ENCODE results near the gene NTMT2. TPM values are rescaled to one million over a fixed set of nuclear protein-coding genes. Genes with fewer than 3 reads are reported as not detected.

Gene NTMT2
- polyA plus RNA-seq, 12 donors, result 0.24 to 0.93 (median 0.44) TPM; not detected in 3

DNA sequence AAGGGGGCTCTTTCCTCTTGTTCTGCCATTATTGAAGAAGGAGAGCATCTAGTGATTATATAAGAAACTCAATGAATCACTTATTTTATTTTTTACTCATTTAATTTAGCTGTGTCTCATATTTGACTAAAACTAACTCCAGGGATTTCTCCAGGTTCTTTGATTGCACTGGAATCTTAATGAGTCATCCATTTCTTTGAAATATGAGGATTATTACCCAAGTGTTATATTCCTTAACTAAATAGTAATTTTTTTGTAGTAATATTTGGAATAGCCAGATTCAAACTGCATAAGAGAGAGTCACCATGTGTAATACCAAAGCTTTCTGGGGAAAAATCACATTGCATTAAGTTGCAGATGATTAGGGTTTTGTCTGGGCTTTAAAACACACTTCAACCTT is 59.5 kb downstream of the NTMT2 start:
- no peak for DNase-seq

DNA sequence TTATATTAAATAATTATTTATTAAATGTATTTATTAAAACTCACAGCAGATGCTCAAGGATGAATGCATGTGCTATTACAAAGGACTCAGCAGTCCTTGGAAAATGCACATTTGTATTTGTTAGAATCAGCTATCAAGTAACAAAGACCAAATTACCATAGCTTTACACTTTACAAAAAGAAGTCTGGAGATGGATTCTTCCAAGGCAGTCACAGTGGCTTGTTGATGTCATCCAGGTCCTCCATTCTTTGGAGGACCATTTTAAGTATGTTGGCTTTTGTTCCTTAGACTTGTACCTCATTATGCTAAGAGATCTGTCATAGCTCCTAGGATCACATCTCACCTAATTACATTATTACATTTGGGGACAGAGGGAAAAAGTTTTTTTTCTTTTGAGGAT is 63.4 kb downstream of the NTMT2 start:
- no peak for DNase-seq

DNA sequence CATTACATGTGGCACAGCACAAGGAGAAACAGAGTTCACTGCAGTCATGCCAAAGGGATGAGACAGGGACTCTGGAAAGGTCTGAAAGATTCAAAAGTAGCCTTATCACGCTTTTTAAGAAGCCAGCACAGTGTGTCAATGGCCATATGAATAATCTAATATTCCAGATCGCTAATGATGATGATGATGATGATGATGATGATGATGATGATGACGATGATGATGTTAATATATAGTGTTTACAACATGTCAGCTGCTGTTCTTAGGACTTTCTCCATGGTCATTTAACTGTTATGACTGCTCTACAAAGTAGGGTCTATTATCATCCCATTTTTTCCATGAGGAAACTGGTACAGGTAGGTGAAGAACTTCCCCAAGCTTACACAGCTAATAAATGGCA is 64.4 kb downstream of the NTMT2 start:
- DNase-seq, result no peak

DNA sequence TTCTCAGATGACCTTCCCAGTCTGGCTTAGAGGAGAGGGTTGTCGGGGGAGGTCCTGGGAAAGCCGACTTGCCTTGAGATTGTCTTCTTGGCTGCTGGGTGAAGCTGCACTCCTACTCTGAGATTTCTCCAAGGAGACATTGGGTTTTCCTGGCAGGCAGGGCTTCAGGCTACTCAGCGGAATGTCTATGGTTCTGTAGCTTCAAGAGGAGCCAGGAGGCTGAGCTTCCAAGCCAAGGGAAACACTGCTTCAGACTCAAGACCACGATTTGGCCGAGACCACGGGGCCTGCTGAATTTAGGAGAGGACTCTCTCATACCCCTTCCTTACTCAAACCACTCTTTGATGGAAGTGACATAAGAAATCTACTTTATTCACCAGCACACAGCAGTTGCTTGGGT is 67.8 kb downstream of the NTMT2 start:
- no peak for DNase-seq

DNA sequence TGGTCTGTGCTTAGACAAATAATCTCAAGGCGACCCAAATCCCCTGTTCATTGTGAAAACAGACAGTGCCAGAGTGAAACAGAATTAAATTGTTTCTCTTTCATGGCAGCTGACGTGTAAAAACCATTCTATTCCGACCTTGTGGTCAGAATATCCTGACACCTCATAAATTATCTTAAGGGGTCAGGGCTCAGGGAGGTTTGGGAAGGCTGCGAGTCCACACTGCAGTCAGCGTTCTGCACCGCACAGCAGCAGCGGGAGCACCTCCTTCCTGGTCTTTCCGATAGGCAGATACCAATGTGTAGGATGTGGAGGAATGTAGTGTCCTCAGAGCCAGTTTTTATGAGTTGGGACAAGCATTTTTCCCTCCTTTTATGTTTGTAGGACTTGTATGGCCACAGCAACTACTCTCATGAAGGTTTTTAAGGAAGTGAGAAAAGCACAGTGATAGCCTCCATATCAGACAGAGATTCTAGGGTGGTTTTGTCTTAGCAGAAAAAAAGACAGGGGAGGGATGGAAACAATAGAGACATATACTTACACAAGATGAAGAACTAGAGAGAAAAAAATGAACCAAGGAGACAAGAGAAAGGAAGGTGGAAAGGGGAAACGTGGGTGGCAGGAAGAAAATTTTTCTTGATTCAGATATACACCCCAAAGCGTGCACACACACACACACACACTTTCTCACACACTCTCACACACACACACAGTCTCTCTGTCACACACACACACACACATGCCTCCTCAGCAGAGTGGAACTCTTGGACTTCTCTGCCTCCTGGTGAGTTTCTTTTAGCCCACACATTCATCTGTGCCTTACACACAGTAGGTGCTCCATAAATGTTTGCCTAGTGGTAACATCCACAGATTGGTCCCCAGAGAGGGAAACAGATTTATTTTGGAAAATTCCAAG is 68.6 kb downstream of the NTMT2 start:
- no peak for DNase-seq

DNA sequence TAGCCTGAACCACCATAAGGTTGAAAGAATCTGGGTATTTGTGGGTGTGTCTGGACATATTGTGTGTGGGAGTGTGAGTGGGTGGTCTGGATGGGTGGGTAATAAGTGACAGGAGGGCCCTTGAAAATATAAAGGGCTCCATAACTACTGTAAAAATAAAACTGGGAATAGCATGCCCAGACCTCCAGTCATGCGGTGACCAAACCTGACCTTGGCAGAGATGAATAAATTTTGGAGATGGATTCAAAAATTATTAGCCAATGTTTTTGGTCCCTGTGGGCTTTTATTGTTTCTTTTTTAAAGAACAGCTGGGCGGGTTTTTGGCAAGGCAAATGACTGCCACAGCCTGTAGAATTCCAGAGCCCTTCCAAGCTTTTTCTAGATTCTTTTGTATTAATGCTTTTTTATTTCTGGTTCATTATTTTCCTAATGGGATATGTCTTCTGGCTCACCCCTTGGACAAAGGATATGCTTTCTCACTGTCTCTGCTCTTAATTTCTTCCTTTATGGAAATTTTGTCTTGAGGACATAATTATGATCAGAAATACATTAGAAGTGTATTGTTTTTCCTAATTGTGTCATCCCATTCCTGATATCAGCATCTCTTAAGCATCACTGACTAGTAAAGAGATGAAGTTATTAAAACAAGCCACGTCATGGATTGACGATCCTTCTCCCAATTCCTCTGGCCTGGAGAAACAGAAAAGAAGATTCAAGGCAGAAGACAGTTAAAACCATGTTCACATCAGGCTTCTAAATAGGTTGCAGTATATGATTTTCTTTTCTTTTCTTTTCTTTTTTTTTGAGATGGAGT is 69.5 kb downstream of the NTMT2 start:
- DNase-seq, result peak; percentile 61

DNA sequence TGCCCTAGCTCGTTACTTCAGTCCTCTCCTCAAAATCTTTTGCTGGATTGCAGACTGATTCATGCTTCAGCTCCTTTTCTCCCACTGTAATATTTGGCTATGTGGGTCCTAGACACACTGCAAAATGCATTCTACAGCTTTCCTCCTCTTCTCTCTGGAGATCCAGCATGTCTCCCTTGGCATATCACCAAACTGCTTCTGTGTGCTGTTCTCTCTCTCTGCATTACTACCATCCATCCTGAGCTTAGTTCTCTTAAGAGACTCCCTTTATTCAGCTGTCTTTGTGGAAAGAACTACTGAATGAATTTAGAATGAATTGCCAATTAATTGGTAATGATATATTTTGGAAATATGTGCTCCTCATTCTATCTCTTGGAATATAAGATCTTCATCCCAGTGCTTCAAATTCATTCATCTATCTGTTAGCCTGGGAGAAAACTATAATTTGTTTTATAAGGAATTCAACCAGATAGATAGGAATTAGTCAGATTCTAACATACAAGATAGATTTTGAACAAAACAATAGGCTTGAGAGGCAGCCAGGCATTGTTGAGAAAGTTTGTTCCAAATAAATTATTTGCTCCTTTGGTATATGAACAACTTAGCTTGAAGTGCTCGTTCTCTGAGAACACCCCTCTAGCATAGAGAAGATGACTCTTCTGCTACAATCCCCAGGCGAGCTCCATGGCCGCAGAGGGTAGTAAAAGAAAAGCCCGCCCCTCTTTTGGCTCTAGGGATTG is 71.9 kb downstream of the NTMT2 start:
- no peak for DNase-seq

DNA sequence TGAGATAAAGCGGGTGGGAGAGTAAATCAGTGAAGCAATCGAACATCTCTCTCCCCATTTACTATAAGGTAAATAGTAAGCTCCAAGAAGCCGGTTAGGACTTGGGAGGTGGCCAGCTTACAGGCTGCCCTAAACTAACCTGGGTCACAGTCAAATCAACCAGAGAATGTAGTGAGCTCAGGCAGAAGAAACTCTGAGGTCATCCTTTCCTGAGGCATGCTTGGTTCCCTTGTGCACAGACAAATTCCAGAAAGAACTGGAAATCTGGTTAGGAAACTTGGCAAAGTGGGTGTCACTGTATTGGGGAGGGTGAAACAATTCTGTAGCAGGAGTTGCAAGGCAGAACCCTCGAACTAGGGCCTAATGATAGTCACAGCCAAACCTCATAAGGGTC is 72.5 kb downstream of the NTMT2 start:
- DNase-seq, result no peak

Other genes with a start within 250 kb of the NTMT2 start
- gene KIFAP3, start 71.3 kb upstream of the NTMT2 start, polyA plus RNA-seq (ENCODE audit: insufficient read length in 12 of 12), result 10 to 100 TPM in 11 of 12 donors, not detected in 1; 15.4 to 42.6 (median 38.6) TPM